GM13976 (cell line): ENCODE results near the gene NEDD4L.
"Not testable (repeated sequence)": the region's sequence is repeated elsewhere in the genome, so short reads cannot be mapped to it uniquely, and the experiment has no call there.

Experiments
- DNase-seq: peaks from one replicate; pipeline ENCODE4 v3.0.0; 2012; ENCODE audit warnings: low spot score
- in situ Hi-C: fragments of 300-500 bp; cut with MboI; formaldehyde crosslinking; loops from one replicate; pipeline ENCODE4 v1.12.0; 2022; ENCODE audit warnings: low sequenced_read_pairs, mixed read lengths, inconsistent platforms; ENCODE audit not compliant: unreplicated experiment
- TF ChIP-seq, protein P1 (sequence below): IDR thresholded peaks from 2 replicates; pipeline ENCODE4 v1.5.1; 2012; ENCODE audit warnings: borderline replicate concordance, mild to moderate bottlenecking; ENCODE audit not compliant: insufficient read depth; ENCODE audit errors: extremely low read depth, missing control alignments, control extremely low read depth

The NEDD4L gene

GRCh38 chr18:58370612-58371011, 326.6 kb downstream of the NEDD4L start:
- TF ChIP-seq, protein P1, sequence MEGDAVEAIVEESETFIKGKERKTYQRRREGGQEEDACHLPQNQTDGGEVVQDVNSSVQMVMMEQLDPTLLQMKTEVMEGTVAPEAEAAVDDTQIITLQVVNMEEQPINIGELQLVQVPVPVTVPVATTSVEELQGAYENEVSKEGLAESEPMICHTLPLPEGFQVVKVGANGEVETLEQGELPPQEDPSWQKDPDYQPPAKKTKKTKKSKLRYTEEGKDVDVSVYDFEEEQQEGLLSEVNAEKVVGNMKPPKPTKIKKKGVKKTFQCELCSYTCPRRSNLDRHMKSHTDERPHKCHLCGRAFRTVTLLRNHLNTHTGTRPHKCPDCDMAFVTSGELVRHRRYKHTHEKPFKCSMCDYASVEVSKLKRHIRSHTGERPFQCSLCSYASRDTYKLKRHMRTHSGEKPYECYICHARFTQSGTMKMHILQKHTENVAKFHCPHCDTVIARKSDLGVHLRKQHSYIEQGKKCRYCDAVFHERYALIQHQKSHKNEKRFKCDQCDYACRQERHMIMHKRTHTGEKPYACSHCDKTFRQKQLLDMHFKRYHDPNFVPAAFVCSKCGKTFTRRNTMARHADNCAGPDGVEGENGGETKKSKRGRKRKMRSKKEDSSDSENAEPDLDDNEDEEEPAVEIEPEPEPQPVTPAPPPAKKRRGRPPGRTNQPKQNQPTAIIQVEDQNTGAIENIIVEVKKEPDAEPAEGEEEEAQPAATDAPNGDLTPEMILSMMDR: no peak
- in situ Hi-C loops: no loop called here
- DNase-seq: no peak

DNA sequence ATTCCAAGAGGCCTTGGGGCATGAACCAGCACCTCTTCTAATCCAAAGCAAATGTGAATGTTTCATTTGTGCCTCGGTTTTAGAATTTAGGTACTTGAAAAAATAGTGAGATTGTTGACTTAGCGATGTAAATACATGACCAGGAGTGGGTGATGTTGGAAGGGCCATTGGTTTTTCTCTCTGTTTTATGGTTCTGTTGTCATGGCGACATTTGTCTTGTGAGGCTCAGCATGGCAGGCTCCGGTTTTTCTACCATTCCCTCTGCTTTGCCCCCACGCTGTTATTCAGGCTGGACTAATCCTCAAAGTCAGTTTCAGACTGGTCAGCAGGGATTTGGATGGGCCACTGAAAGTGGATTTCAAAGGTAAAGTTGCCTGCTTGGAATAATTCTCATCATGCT, 329.5 kb downstream of the NEDD4L start:
- TF ChIP-seq, protein P1: no peak
- in situ Hi-C loops: no loop called here
- DNase-seq: no peak

DNA sequence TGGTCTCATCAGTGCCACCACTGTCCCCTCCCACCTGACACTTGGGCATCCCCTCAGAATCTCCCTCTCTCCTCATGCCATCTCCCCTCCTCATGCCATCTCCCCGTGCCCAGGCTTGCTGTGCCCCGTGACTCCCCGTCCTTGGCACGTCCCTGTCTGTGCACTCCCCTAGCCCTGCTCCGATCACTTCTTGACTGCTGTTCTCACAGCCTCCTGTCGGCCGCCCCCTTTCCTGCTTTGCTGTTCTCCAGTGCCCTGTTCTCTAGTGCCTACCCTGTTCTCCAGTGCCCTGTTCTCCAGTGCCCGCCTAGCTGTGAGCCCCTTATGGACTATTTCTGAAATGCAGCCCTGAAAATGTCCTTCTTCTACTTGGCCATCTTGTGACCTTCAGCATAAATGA, 331.0 kb downstream of the NEDD4L start:
- no peak for DNase-seq
- TF ChIP-seq, protein P1: no peak
- in situ Hi-C loops: no loop called here

- no peak for DNase-seq
- in situ Hi-C loops: no loop called here
- TF ChIP-seq, protein P1: no peak
Measured at GRCh38 chr18:58378411-58379379, 334.7 kb downstream of the NEDD4L start.

DNA sequence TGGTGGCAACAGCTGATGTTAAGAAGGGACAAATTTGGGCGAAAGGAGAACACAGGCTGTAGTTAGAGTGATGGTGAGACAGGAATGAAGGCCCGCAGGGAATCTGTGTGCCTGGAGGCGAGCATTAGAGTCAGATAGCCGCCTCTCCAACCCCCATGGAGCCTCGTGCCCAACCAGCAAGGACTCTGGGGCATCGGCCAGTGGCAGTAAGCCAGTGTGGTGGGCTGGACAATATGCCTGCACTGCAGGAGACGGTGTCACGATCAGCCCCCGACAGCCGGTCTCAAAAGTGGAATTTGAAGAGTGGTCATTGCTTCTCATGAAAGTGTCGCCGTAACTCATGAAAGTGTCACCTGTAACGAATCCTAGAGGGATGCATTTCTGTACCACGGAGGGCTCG, 335.4 kb downstream of the NEDD4L start:
- in situ Hi-C loops: no loop called here
- TF ChIP-seq, protein P1: no peak
- no peak for DNase-seq

GRCh38 chr18:58380113-58380512, 336.1 kb downstream of the NEDD4L start:
- in situ Hi-C loops, DNase-seq: not testable (repeated sequence)

- DNase-seq: no peak
- TF ChIP-seq, protein P1: no peak
- in situ Hi-C loops: no loop called here
Measured at GRCh38 chr18:58381676-58382411, 337.8 kb downstream of the NEDD4L start.
